Measurements from ENCODE around the gene ZP1.
"Not testable (repeated sequence)": the region's sequence is repeated elsewhere in the genome, so short reads cannot be mapped to it uniquely, and the experiment has no call there.

The ZP1 gene, protein sequence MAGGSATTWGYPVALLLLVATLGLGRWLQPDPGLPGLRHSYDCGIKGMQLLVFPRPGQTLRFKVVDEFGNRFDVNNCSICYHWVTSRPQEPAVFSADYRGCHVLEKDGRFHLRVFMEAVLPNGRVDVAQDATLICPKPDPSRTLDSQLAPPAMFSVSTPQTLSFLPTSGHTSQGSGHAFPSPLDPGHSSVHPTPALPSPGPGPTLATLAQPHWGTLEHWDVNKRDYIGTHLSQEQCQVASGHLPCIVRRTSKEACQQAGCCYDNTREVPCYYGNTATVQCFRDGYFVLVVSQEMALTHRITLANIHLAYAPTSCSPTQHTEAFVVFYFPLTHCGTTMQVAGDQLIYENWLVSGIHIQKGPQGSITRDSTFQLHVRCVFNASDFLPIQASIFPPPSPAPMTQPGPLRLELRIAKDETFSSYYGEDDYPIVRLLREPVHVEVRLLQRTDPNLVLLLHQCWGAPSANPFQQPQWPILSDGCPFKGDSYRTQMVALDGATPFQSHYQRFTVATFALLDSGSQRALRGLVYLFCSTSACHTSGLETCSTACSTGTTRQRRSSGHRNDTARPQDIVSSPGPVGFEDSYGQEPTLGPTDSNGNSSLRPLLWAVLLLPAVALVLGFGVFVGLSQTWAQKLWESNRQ

DNA sequence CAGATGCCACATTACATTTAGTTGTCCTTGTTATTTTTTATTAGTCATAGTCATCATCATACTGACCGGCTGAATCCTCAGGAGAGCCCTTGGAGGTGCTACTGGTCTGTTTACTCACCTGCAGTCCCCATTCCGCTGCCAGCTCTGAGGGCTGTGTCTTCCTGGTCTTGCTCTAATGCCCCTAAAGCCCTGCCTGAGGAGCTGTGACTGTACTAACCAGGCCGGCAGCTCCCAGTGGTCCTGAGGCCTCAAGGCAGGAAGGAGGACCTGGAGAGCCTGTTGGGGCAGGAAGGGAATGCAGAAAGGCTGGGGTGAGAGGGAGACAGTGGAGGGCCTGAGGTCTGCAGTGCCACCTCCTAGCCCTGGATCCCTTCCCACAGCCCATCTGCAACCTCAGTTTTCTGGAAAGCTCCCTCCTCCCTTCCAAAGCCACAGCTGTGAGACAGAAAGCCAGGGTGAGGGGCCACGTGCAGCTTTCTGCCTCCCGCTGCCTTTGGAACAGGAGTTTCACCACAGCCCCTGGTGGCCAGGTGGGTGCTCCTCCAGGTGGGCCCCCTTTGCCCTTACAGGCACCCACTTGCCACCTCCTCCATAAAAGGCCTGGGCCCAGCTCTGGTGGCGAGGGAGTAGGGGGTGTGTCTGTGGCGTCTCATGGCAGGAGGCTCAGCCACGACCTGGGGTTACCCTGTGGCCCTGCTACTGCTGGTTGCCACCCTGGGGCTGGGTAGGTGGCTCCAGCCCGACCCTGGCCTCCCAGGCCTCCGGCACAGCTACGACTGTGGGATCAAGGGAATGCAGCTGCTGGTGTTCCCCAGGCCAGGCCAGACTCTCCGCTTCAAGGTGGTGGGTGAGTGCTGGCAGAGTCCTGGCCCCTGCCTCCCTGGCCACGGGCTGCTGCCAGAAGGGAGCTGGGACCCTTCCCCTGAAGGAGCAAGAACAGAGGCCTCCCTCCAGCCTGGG lies at the start of gene ZP1:
Gene ZP1 (plus strand): TSS at position 632 of the 960 bp plus-strand sequence. CDS start 20 bp downstream, at position 652.
- DNase-seq (ENCODE audit: extremely low read depth in 1 of 2, low read depth in 1 of 2), result no peak

DNA sequence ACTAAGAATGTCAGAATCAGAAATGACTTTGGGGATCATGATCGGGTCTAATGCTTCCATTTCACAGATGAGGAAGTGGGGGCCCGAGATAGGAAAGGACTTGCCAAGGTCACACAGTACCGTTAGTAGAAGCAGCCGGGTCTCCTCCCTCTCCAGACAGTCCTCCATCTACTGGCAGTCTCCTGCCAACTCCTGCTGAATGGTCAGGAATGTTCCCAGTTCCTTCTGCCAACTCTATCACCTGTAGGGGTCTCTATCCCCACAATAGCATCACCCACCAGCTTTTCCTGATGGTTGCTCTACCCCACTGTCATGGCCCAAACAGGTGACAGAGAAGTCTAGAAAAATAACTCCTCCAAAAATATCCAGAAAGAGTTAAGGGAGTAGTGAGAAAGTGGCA lies 49.3 kb upstream of the ZP1 start:
- DNase-seq (ENCODE audit: extremely low read depth in 1 of 2, low read depth in 1 of 2), result no peak

DNA sequence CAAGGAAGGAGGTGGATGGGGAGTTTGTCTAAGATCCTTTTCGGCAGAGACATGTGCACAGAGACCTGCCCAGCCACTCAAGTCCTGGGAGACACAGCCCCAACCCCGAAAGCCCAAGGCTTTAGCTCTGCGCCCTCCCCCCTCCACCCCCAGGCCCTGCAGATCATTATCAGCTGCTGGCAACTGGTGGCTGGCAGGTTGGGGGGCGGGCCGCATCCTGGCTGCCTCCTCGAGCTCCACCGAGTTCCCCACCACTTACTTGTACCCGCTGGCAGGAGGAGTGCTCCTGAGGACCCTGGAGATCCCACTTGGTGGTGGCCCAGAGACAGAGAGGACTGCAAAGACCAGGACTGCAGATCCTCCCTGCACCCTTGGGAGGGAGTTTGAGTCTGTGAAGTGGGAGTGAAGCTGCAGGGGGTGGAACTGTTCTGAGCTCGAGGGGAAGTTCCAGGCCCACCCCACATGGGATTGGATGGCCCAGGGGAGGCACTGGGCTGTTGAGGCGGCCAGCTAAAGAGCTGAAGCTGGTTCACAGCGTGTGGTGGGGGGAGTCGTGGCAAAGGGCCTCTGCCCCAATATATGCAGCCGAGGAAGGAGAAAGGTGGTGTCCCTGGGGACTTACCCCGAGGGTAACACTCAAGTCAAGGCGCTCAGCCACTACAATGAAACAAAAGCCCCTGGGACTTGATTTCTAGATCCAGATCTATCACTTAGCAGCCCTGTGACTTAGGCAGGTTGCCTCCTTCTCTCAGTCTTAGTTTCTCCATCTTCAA lies 45.3 kb upstream of the ZP1 start:
- no peak for DNase-seq (ENCODE audit: extremely low read depth in 1 of 2, low read depth in 1 of 2)

DNA sequence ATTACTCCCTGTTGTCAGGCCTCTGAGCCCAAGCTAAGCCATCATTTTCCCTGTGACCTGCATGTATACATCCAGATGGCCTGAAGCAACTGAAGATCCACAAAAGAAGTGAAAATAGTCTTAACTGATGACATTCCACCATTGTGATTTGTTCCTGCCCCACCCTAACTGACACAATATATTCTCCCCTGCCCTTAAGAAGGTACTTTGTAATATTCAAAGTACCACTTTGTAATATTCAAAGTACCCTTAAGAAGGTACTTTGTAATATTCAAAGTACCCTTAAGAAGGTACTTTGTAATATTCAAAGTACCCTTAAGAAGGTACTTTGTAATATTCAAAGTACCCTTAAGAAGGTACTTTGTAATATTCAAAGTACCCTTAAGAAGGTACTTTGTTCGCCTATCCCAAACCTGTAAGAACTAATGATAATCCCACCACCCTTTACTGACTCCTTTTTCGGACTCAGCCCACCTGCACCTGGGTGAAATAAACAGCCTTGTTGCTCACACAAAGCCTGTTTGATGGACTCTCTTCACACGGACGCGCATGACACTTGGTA lies 43.5 kb upstream of the ZP1 start:
- DNase-seq (ENCODE audit: extremely low read depth in 1 of 2, low read depth in 1 of 2), result not testable (repeated sequence)

DNA sequence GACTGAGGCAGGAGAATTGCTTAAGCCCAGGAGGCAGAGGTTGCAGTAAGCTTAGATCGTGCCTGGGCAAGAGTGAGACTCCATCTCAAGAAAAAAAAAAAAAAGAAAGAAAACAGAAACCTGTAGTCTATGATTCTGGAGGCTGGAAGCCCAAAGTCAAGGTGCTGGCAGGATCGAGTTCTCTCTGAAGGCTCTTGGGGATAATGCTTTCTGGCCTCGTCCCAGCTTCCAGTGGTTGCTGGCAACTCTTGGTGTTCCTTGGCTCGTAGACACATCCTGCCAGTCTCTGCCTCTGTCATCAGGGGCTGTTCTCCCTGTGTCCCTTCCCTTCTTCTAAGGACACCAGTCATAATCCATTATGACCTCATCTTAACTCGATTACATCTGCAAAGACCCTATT lies 42.2 kb upstream of the ZP1 start:
- DNase-seq (ENCODE audit: extremely low read depth in 1 of 2, low read depth in 1 of 2), result no peak

DNA sequence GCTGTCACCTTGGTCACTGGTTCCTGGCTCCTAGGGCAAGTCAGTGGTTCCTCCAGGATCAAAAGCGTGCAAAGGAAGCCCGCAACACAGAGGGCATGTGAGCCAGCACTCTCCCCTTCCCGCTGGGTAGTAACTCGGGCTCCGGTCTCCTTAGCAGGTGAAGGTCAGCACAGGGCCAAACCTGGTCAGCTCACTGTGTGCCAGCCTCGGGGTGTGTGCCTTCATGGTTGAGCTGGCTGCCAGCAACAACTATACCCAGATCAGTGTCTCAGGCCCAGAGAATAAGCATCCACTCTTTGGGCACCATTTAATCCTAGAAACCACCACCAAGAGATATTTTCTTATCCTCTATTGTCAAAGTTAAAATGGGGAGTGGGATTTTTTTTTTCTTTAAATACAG lies 41.6 kb upstream of the ZP1 start:
- no peak for DNase-seq (ENCODE audit: extremely low read depth in 1 of 2, low read depth in 1 of 2)

DNA sequence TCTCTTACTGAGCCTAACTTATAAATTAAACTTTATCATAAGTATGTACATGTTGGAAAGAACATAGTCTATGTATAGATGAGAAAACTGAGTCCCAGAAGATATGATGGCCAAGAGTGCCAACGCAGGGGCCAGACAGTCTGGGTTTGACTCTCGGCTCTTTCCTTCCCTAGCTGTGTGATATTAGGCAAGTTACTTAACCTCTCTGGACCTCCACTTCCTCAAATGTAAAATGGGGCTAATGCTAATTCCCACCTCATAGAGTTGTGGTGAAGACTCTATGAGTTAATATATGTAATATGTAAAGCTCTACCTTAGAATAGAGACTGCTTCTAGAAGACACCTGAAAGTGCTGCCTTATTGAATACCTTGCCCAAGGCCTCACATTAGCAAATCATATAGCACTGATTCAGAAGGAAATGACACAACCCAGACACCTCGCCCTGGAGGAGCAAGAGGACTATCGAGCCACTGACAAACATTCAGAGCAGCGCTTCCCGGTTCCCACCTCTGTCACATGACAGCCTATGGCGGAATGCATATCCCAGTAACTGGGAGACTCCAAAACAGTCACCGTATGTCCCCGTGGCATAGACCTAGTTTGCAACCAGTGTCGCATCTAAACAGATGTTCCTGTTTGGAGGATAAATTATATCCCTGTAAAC lies 36.7 kb upstream of the ZP1 start:
- DNase-seq (ENCODE audit: extremely low read depth in 1 of 2, low read depth in 1 of 2), result no peak

DNA sequence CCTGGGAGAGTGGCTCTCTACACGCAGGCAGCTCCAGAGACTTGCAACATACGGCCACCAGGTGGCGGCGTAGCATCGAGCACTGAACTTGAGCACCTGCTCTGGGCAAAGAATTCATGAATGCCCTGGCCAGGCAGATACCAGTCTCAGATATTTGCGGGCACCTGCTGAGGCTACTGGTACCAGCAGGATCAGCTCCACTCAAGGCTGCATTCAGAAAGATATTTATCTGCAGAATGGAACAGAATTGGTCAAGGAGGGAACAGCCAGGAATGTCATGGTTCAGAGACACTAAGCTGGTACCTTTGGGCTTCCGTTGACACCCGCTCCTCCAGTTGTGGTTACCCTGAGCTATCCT lies 36.2 kb upstream of the ZP1 start:
- peak; percentile 50 to 73 for DNase-seq (ENCODE audit: extremely low read depth in 1 of 2, low read depth in 1 of 2)

DNA sequence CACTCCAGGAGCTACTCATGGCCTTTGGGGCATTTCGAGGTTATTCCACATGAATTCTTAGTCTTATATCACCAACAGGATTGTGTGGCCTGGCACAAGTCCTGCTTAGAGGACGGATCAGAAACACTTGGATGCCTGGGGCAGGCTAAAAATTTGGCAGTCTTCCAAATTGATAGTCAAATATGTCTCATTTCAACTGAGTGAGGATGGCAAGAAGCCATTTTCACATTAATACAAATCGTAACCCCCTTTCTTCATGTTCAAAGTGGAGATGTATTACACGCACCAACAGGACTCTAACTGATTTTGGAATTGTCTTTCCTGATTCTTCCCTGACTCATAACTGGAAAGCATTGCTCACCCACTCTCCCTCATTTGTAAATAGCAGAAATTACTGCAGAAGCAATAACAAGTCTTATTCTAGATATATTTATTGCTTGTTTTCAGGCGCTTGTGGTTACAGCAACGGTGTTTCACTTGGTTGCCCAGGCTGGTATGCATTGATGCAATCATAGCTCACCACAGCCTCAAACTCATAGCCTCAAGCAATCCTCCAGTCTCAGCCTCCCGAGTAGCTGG lies 35.8 kb upstream of the ZP1 start:
- DNase-seq (ENCODE audit: extremely low read depth in 1 of 2, low read depth in 1 of 2), result no peak

DNA sequence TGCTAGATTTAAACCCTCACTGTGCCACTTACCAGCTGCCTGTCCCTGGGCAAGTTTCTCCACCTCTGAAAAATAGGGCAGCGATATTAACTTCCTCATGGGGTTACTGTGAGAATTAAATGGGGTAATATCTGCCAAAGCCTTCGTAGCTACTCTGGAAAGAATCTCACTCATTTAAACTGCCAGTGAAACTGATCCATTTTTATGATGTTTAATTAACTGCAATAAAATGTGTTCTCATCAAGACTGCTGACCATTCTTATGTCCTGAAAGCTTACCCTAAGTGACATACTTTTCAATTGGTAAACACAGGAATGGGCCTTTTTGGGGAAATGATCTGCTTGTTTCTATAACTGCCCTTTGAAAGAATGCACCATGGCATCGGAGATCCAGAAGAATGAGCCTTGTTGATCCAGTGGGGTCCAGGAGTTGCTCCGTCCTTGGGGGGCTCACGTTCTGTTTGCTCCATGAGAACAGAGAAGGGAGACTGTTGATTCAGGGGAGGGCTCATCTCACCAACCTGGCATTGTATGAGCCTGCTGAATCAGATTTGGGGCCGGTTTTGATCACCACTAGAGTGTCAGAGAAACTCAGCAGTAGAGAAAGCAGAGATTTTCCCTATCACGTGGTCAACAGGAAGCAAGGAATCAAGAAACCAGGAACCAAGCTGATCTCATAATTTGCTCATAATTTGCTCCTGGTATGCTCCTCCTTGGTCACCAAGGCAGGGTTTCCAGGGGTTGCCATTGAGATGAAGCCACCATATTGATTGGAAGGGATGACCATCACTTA lies 32.4 kb upstream of the ZP1 start:
- DNase-seq (ENCODE audit: extremely low read depth in 1 of 2, low read depth in 1 of 2), result no peak

DNA sequence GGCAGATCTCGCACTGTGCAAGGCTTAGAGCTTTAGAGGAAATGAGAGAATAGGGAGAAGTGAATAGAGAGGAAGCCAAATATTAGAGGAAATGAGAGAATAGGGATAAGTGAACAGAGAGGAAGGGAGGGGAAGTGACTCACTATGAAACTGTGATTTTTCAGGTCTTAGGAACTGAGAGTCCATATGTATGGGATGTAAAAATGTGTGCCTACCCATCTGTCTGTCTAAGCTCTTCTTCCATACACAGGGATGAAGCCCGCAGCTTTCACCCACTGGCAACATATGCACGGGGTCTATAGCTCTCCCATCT lies 31.9 kb upstream of the ZP1 start:
- DNase-seq (ENCODE audit: extremely low read depth in 1 of 2, low read depth in 1 of 2), result no peak

DNA sequence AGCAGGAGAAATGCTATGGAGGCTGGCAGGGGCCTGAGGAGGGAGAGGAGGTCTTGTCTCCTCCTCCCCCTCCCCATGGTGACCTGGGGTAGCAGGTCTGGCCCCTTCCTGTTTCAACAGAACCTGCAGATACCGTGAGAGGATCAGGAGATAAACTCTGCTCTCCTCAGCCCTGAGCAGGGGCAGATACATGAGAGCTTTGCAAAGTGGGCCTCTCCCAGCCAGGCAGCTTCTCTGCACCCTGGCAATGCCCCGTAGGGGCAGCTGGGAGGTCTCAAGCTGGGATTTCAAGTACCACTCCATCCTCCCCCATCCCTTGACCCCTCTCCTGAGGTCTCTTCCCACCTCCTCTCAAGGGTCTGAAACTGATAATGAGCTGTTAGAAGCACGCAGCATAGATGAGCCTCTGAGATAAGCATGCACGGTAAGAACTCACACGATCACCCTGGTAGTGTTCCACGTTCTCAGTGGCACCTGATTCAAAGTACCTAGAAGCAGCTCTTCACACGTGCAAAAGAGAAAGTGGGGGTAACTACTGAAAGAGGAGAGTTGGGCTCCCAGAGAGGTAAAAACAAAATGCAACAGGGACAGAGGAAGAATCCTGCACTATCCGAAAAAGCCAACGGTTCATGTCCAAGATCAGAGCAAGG lies 30.4 kb upstream of the ZP1 start:
- no peak for DNase-seq (ENCODE audit: extremely low read depth in 1 of 2, low read depth in 1 of 2)

DNA sequence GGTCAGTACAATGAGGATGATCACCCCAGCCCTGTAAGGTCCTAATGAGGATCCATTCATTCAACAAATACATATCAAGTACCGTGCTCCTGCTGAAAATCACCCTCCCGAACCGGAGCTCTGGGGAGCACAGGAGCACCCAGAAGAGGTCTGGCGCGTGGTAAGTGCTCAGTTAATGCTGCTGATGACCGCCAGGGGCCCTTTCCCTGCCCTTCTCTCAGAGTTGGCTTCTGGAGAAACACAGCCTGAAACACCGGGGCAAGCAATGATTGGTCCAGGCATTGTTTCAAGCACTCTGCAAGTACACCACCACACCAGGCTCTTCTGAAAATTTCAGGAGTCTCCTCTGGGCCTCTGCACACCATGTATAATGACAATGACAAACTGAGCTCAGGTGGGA lies 29.2 kb upstream of the ZP1 start:
- no peak for DNase-seq (ENCODE audit: extremely low read depth in 1 of 2, low read depth in 1 of 2)

DNA sequence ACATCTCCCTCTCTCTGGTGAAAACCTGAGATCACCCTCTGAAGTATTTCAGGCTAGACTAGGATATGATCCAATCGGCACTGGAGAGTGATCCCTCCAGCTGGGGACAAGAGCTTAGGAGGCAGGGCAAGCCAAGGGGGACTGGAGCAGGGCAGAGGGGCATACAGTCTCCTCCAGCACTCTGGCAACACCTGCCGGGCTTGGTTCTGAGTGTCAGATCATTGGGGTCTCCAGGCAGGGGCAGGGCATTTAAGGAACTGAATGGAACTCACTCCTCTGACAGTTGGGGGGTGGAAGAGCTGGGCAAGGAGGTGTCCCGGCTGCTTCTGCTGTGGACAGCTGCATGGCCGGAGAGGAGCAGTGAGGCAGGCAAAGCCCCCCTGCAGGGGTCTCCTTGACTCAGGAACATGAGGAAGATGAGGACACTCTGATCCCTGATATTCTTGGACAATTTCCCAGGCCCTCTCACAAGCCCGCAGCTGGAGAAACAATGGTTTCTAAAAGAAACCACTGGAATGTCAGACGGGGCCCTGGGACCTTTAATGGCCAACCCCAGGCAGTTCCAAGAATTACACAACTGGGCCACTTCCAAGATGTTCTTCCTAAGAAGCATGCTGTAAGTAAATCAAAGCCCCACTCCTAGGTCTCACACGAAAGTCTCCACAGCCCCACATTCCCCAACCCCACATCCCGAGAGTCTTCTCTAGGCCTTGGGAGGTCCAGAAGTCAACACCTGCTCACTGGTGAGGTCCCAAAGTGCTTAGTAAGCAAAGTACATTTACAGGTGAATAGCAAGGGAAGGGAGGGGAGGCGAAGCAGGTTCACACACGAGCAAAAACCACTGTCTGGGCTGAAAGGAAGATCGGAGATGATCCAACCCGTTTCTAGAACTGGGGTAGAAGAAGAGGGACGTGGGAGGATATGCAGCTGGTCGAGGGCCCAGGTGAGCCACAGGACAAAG lies 26.6 kb upstream of the ZP1 start:
- DNase-seq (ENCODE audit: extremely low read depth in 1 of 2, low read depth in 1 of 2), result no peak

DNA sequence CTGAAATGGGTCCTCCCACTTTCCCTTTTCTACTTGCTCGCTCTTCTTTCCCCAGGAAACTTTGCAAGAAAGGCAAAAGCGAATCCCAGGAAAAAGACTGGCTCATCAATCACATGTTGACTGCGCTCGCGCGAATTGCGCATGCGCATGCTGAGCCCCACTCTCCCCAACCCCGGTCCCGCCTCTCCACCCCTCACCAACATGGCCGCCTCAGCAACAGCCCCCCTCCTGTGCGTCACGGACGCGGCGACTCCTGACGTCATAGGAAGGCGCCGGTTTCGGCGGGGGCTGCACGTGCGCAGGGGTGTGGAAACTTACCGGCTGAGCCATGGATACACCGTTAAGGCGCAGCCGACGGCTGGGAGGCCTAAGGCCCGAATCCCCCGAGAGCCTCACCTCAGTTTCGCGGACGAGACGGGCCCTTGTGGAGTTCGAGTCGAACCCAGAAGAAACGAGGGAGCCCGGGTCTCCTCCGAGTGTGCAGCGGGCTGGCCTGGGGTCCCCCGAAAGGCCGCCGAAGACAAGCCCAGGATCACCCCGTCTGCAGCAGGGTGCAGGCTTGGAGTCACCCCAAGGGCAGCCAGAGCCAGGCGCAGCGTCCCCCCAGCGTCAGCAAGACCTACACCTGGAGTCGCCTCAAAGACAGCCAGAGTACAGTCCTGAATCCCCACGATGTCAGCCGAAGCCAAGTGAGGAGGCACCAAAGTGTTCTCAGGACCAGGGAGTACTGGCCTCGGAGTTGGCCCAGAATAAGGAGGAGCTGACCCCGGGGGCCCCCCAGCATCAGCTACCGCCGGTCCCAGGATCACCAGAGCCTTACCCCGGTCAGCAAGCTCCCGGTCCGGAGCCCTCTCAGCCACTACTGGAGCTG lies 25.3 kb upstream of the ZP1 start, which contains the start of gene CCDC86:
Gene CCDC86 (plus strand): TSS at position 317 of the 871 bp plus-strand sequence. CDS start 12 bp downstream, at position 329.
- DNase-seq (ENCODE audit: extremely low read depth in 1 of 2, low read depth in 1 of 2), result peak; percentile 97 to 98
